ENCODE data around the gene AKAP5.

Gene AKAP5

GRCh38 chr14:64463195-64463594 lies 2.1 kb upstream of the AKAP5 start:
- CTCF ChIA-PET, result interaction anchor here (0.9 to 10.8 kb wide), 7 partner anchors 15 to 166 kb away, joined by 3 to 88 read pairs (median 3); no protein-coding TSS in a partner anchor
- no peak for TF ChIP-seq CTCF (IDR thresholded peaks at IDR 0.05; ENCODE audit: insufficient read depth, low read length, missing control alignments)
- POLR2A ChIA-PET, result interaction anchor here (0.7 kb wide), 1 partner anchor 10 kb away, joined by 3 read pairs; no protein-coding TSS in a partner anchor
- no peak overlapping the region for H3K4me3 ChIP-seq (ENCODE audit: low read depth, low read length)
- no peak for DNase-seq (ENCODE audit: low read depth, low spot score)

GRCh38 chr14:64463873-64464272 lies 1.4 kb upstream of the AKAP5 start:
- H3K4me3 ChIP-seq (ENCODE audit: low read depth, low read length), result no peak overlapping the region
- TF ChIP-seq CTCF (IDR thresholded peaks at IDR 0.05; ENCODE audit: insufficient read depth, low read length, missing control alignments), result no peak
- CTCF ChIA-PET, result interaction anchor here (0.9 to 10.8 kb wide), 5 partner anchors 14 to 165 kb away, joined by 3 to 88 read pairs (median 3); no protein-coding TSS in a partner anchor
- POLR2A ChIA-PET, result interaction anchor here (0.9 kb wide), 1 partner anchor 76 kb away, joined by 3 read pairs; the partner anchor contains the start of gene MTHFD1
- DNase-seq (ENCODE audit: low read depth, low spot score), result no peak

GRCh38 chr14:64464651-64465050 lies 648 bp upstream of the AKAP5 start:
- no peak for DNase-seq (ENCODE audit: low read depth, low spot score)
- TF ChIP-seq CTCF (IDR thresholded peaks at IDR 0.05; ENCODE audit: insufficient read depth, low read length, missing control alignments), result no peak

GRCh38 chr14:64465831-64466554 lies 694 bp downstream of the AKAP5 start:
- CTCF ChIA-PET, result interaction anchor here (0.7 to 10.8 kb wide), 18 partner anchors 8 to 162 kb away, joined by 3 to 88 read pairs (median 4); no protein-coding TSS in a partner anchor
- H3K4me3 ChIP-seq (ENCODE audit: low read depth, low read length), result peak overlapping the region; percentile 74
- no peak for DNase-seq (ENCODE audit: low read depth, low spot score)
- POLR2A ChIA-PET, result interaction anchor here (0.5 kb wide), 1 partner anchor 238 kb away, joined by 3 read pairs; the partner anchor contains the start of gene PLEKHG3
- TF ChIP-seq CTCF (IDR thresholded peaks at IDR 0.05; ENCODE audit: insufficient read depth, low read length, missing control alignments), result peak; percentile 58

More at GRCh38 chr14:64464651-64465050, 648 bp upstream of the AKAP5 start:
- POLR2A ChIA-PET, result interaction anchor here (0.9 kb wide), 1 partner anchor 77 kb away, joined by 3 read pairs; the partner anchor contains the start of gene MTHFD1
- CTCF ChIA-PET, result interaction anchor here (2.2 to 10.8 kb wide), 2 partner anchors 13 to 121 kb away, joined by 9 to 88 read pairs; no protein-coding TSS in a partner anchor
- H3K4me3 ChIP-seq (ENCODE audit: low read depth, low read length), result peak overlapping the region; percentile 74

- ChIA-PET CTCF (interaction anchor here (1.0 to 10.8 kb wide), 10 partner anchors 9 to 124 kb away, joined by 3 to 88 read pairs (median 4); no protein-coding TSS in a partner anchor), POLR2A (interaction anchor here (0.6 kb wide), 1 partner anchor 32 kb away, joined by 4 read pairs; no protein-coding TSS in a partner anchor)
- no peak for DNase-seq (ENCODE audit: low read depth, low spot score)
- no peak overlapping the region for H3K4me3 ChIP-seq (ENCODE audit: low read depth, low read length)
- TF ChIP-seq CTCF (IDR thresholded peaks at IDR 0.05; ENCODE audit: insufficient read depth, low read length, missing control alignments), result no peak
Measured at GRCh38 chr14:64467101-64467500, 1.8 kb downstream of the AKAP5 start.

- POLR2A ChIA-PET, result interaction anchor here (0.6 kb wide), 1 partner anchor 33 kb away, joined by 4 read pairs; no protein-coding TSS in a partner anchor
- H3K4me3 ChIP-seq (ENCODE audit: low read depth, low read length), result no peak overlapping the region
- TF ChIP-seq CTCF (IDR thresholded peaks at IDR 0.05; ENCODE audit: insufficient read depth, low read length, missing control alignments), result no peak
- CTCF ChIA-PET, result interaction anchor here (1.1 to 10.8 kb wide), 6 partner anchors 9 to 124 kb away, joined by 4 to 88 read pairs (median 6); no protein-coding TSS in a partner anchor
- no peak for DNase-seq (ENCODE audit: low read depth, low spot score)
Measured at GRCh38 chr14:64467566-64467965, 2.3 kb downstream of the AKAP5 start.

Measured in AG04449 (cell line).